PC-3 (cell line): ENCODE results near the gene SDK1. TPM values are rescaled to one million over a fixed set of nuclear protein-coding genes. Genes with fewer than 3 reads are reported as not detected.
A peak's percentile ranks its signal among the peaks of the same experiment; 100 is the strongest.

ENCODE experiments used
- ATAC-seq: fragments of 200-7000 bp; cut with Tn5 transposase; 2 replicates; pipeline ENCODE4 v1.9.1; 2020; ENCODE audit warnings: mild to moderate bottlenecking, moderate library complexity
- BruUV-seq: library from RNA; stranded (reverse); fragments of 400-500 nt; replicated peaks from 2 replicates; lab custom pipeline; 2021; lab: Mats Ljungman, UMichigan
- CTCF ChIA-PET: fragments of 300-600 bp; sonication (Branson Sonifier 250); formaldehyde crosslinking; loops from one replicate; lab custom pipeline; 2022; ENCODE audit warnings: antibody characterized with exemption; lab: Charles Lee
- POLR2A ChIA-PET: fragments of 300-600 bp; sonication (Branson Sonifier 250); formaldehyde crosslinking; loops from one replicate; lab custom pipeline; 2022; ENCODE audit warnings: antibody characterized with exemption; ENCODE audit not compliant: unreplicated experiment; lab: Charles Lee
- DNase-seq: peaks from one replicate; pipeline ENCODE4 v3.0.0-alpha.2; 2015
- H2AFZ ChIP-seq: fragments of 300-600 bp; sonication (generic); 2 replicates; pipeline ENCODE4 v1.6.0; 2016; ENCODE audit warnings: antibody characterized with exemption, low read length
- H3F3A ChIP-seq: fragments of 300-600 bp; sonication (generic); one replicate; pipeline ENCODE4 v1.6.0; 2017; ENCODE audit warnings: antibody characterized with exemption, low read length, control low read depth, mild to moderate bottlenecking; ENCODE audit not compliant: unreplicated experiment
- H3K27ac ChIP-seq: fragments of 300-600 bp; sonication (generic); 2 replicates; pipeline ENCODE4 v1.5.1; 2016; ENCODE audit warnings: mild to moderate bottlenecking, low read length
- H3K27me3 ChIP-seq: fragments of 300-600 bp; sonication (generic); 2 replicates; pipeline ENCODE4 v1.6.1; 2016; ENCODE audit warnings: low read length, mixed read lengths
- H3K36me3 ChIP-seq: fragments of 300-600 bp; sonication (generic); 2 replicates; pipeline ENCODE4 v1.6.1; 2016; ENCODE audit warnings: low read depth, mixed run types, low read length, mixed read lengths
- H3K4me1 ChIP-seq: fragments of 300-600 bp; sonication (generic); 2 replicates; pipeline ENCODE4 v1.5.1; 2016; ENCODE audit warnings: low read length; ENCODE audit not compliant: insufficient read depth
- H3K4me2 ChIP-seq: fragments of 300-600 bp; sonication (generic); 2 replicates; pipeline ENCODE4 v1.6.0; 2016; ENCODE audit warnings: low read length
- H3K4me3 ChIP-seq: fragments of 300-600 bp; sonication (generic); 2 replicates; pipeline ENCODE4 v1.5.1; 2016; ENCODE audit warnings: mild to moderate bottlenecking, low read length, mixed read lengths
- H3K79me2 ChIP-seq: fragments of 300-600 bp; sonication (generic); 2 replicates; pipeline ENCODE4 v1.6.1; 2017; ENCODE audit warnings: low read length, mixed read lengths
- H3K9ac ChIP-seq: fragments of 300-600 bp; sonication (generic); 2 replicates; pipeline ENCODE4 v1.6.0; 2016; ENCODE audit warnings: mild to moderate bottlenecking, low read length
- H3K9me2 ChIP-seq: fragments of 300-600 bp; sonication (generic); replicated peaks from 2 replicates; pipeline ENCODE4 v1.6.1; 2016; ENCODE audit warnings: mixed run types, low read length, mixed read lengths
- H3K9me3 ChIP-seq: fragments of 300-600 bp; sonication (generic); 2 replicates; pipeline ENCODE4 v1.6.1; 2016; ENCODE audit warnings: low read length, mixed read lengths
- H4K20me1 ChIP-seq: fragments of 300-600 bp; sonication (generic); 2 replicates; pipeline ENCODE4 v1.6.1; 2016; ENCODE audit warnings: low read length, mixed read lengths
- CTCF ChIP-seq: fragments of 300-600 bp; sonication (generic); conservative IDR thresholded peaks from 2 replicates; pipeline ENCODE4 v1.5.1; 2017; ENCODE audit warnings: antibody characterized with exemption, low read depth, mild to moderate bottlenecking, low read length
- EZH2 ChIP-seq: fragments of 300-600 bp; sonication (generic); IDR thresholded peaks from one replicate; pipeline ENCODE4 v1.6.1; 2017; ENCODE audit warnings: antibody characterized with exemption, mild to moderate bottlenecking, low read length; ENCODE audit not compliant: unreplicated experiment
- EZH2phosphoT487 ChIP-seq: fragments of 300-600 bp; sonication (generic); IDR thresholded peaks from 2 replicates; pipeline ENCODE4 v1.6.1; 2018; ENCODE audit warnings: mild to moderate bottlenecking, antibody characterized with exemption, low read length, borderline replicate concordance
- intact Hi-C: fragments of 100-400 bp; cut with micrococcal nuclease; formaldehyde crosslinking; loops from 2 replicates; pipeline ENCODE4 v1.9.0; 2023
- total RNA-seq: library from RNA; depleted of rRNA; stranded (reverse); fragments of >200 nt; gene quantifications from 2 replicates; pipeline ENCODE4 v1.2.3, GENCODE V29; 2014

SDK1 gene
- total RNA-seq, 1 experiment from 2014 or later, result 2.8 TPM

GRCh38 chr7:3301831-3302618 lies 973 bp downstream of the SDK1 start:
- H2AFZ ChIP-seq, result peak overlapping the region; percentile 63; the same call in 1 of the 2 replicates
- H3K27ac ChIP-seq, result no peak overlapping the region
- TF ChIP-seq CTCF, result 0 out of 2 replicates have a peak, but pooled peaks have one; percentile 23
- TF ChIP-seq EZH2phosphoT487, result no peak
- DNase-seq (peak; percentile 39), ATAC-seq (peak; percentile 30)
- H3F3A ChIP-seq, result no peaks in the 10 kb centered on the region
- H3K4me3 ChIP-seq, result peak overlapping the region; percentile 60
- POLR2A ChIA-PET, result interaction anchor here (0.6 to 0.7 kb wide), 2 partner anchors 267 to 570 kb away, joined by 3 read pairs; no protein-coding TSS in a partner anchor
- peaks cover 26% of the 10 kb centered on the region for H3K27me3 ChIP-seq
- no peaks in the 10 kb centered on the region for H4K20me1 ChIP-seq
- no peak overlapping the region for H3K9ac ChIP-seq
- BruUV-seq, result no TSS peak
- no peaks in the 10 kb centered on the region for H3K79me2 ChIP-seq
- peak overlapping the region; percentile 75 for H3K4me2 ChIP-seq
- no peaks in the 10 kb centered on the region for H3K36me3 ChIP-seq
- H3K4me1 ChIP-seq, result no peaks in the 10 kb centered on the region; the same call in 1 of the 2 replicates
- CTCF ChIA-PET, result interaction anchor here (1.0 kb wide), 1 partner anchor 432 kb away, joined by 4 read pairs; no protein-coding TSS in a partner anchor
- intact Hi-C loops, result loop anchor here (5.0 to 10.0 kb wide), 2 partner anchors 135 to 437 kb away; no protein-coding TSS in a partner anchor
- H3K9me3 ChIP-seq, result no peaks in the 10 kb centered on the region
- no peaks in the 10 kb centered on the region for H3K9me2 ChIP-seq

GRCh38 chr7:3302681-3303320 lies 1.7 kb downstream of the SDK1 start:
- ATAC-seq (no peak), DNase-seq (no peak)
- Histone ChIP-seq H3F3A (no peaks in the 10 kb centered on the region), H4K20me1 (no peaks in the 10 kb centered on the region), H3K79me2 (no peaks in the 10 kb centered on the region), H3K9me2 (no peaks in the 10 kb centered on the region), H2AFZ (peak overlapping the region; percentile 63; the same call in 1 of the 2 replicates), H3K9ac (no peak overlapping the region), H3K36me3 (no peaks in the 10 kb centered on the region), H3K4me1 (no peaks in the 10 kb centered on the region; the same call in 1 of the 2 replicates), H3K27ac (no peak overlapping the region), H3K9me3 (no peaks in the 10 kb centered on the region), H3K4me3 (peak overlapping the region; percentile 60), H3K27me3 (peaks cover 26% of the 10 kb centered on the region), H3K4me2 (peak overlapping the region; percentile 75)
- CTCF ChIA-PET, result no interaction called here
- TF ChIP-seq EZH2, result no peak
- TF ChIP-seq CTCF, result no peak
- no peak for TF ChIP-seq EZH2phosphoT487
- no TSS peak for BruUV-seq
- POLR2A ChIA-PET, result interaction anchor here (0.6 to 0.7 kb wide), 2 partner anchors 267 to 570 kb away, joined by 3 read pairs; no protein-coding TSS in a partner anchor
- intact Hi-C loops, result loop anchor here (5.0 to 10.0 kb wide), 2 partner anchors 134 to 438 kb away; no protein-coding TSS in a partner anchor
